KOPT-K1 (cell line): ENCODE measurements around the gene SLC2A4RG.
A peak's percentile ranks its signal among the peaks of the same experiment; 100 is the strongest.

Experiments used
- H3K27ac ChIP-seq: fragments of 200-600 bp; sonication (generic); 2 replicates; pipeline ENCODE4 v1.5.1; 2016; ENCODE audit warnings: antibody characterized with exemption, mild to moderate bottlenecking, low read depth, low read length; ENCODE audit not compliant: poor library complexity, severe bottlenecking
- H3K36me3 ChIP-seq: fragments of 200-600 bp; sonication (generic); 2 replicates; pipeline ENCODE4 v1.5.1; 2017; ENCODE audit warnings: antibody characterized with exemption, mild to moderate bottlenecking, low read length, moderate library complexity; ENCODE audit not compliant: insufficient read depth
- H3K9me3 ChIP-seq: fragments of 200-600 bp; sonication (generic); 2 replicates; pipeline ENCODE4 v1.5.1; 2017; ENCODE audit warnings: antibody characterized with exemption, low read length, mild to moderate bottlenecking; ENCODE audit not compliant: insufficient read depth, poor library complexity, severe bottlenecking

SLC2A4RG gene

GRCh38 chr20:63731410-63731809, 8.2 kb upstream of the SLC2A4RG start:
- H3K36me3 ChIP-seq, result peaks cover 41% of the 10 kb centered on the region
- no peaks in the 10 kb centered on the region for H3K9me3 ChIP-seq
- peak overlapping the region; percentile 92 for H3K27ac ChIP-seq

DNA sequence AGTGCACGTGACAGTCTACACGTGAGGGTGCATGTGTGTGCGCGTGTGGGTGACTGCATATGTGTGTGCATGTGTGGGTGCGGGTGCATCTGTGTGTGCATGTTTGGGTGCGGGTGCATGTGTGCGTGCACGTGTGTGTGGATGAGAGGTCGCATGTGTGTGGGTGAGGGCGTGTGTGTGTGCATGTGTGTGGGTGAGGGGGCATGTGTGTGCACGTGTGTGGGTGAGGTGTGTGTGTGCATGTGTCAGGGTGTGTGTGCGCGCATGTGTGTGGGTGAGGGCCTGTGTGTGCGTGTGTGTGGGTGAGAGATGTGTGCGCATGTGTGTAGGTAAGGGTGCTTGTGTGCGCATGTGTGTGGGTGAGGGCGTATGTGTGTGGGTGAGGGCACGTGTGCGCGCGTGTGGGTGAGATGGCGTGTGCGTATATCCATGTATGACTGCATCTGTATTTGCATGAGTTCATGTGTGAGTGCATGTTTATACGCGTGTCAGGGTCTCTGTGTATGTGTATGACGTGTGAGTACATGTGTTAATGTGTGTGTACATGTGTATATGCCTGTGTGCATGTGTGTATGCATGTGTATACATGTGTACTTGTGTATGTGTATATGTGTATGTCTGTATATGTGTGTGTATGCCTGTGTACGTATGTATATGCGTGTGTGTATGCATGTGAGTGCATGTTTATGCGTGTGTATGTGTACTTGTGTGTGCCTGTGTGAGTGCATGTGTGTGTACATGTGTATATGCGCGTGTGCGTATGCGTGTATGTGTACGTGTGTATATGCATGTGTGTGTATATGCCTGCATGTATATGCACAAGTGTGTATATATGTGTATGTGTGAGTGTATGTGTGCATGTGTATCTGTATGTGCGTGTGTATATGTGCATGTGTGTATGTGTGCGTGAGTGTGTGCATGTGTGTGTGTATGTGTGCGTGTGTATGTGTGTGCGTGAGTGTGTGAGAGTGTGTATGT, 7.2 kb upstream of the SLC2A4RG start:
- Histone ChIP-seq H3K36me3 (peaks cover 34% of the 10 kb centered on the region), H3K27ac (peak overlapping the region; percentile 92), H3K9me3 (no peaks in the 10 kb centered on the region)

DNA sequence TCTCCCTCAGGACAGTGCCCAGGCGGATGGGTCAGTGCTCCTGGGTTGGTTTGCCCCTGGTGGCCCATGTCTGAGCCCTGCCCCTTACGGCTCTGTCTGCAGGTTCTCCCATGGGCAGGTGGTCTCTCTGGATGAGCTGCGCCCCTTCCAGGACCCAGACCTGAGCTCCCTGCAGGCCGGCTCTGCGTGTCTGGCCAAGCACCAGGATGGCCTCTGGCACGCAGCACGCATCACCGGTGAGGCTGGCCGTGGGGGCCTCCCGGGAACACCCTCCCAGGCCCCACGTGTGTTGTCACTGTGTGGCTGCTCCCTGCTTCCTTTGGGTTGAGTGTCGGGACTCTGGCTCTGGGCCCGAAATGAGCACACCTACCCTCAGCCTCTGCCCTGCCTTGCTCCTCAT, 6.5 kb upstream of the SLC2A4RG start:
- Histone ChIP-seq H3K9me3 (no peaks in the 10 kb centered on the region), H3K27ac (peak overlapping the region; percentile 32), H3K36me3 (peaks cover 34% of the 10 kb centered on the region)

DNA sequence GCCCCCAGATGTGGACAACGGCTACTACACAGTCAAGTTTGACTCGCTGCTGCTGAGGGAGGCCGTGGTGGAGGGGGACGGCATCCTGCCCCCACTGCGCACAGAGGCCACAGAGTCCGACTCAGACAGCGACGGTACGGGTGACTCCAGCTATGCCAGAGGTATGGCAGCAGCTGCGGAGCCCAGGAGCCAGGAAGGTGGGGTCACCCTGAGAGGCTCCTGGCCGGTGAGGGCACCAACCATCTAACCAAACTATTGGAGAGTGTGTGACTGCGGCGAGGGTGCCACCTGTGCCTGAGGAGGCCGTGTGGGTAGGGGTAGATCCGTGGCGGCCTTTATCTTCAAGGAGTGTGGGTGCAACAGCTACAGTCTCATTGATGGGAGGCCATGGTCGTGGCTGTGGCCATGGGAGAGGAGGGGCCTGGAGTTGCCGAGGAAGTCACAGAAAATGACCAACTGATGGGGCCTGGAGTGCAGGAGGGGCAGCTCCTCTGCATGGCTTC, 5.9 kb upstream of the SLC2A4RG start:
- Histone ChIP-seq H3K36me3 (peaks cover 36% of the 10 kb centered on the region), H3K27ac (peak overlapping the region; percentile 32)

DNA sequence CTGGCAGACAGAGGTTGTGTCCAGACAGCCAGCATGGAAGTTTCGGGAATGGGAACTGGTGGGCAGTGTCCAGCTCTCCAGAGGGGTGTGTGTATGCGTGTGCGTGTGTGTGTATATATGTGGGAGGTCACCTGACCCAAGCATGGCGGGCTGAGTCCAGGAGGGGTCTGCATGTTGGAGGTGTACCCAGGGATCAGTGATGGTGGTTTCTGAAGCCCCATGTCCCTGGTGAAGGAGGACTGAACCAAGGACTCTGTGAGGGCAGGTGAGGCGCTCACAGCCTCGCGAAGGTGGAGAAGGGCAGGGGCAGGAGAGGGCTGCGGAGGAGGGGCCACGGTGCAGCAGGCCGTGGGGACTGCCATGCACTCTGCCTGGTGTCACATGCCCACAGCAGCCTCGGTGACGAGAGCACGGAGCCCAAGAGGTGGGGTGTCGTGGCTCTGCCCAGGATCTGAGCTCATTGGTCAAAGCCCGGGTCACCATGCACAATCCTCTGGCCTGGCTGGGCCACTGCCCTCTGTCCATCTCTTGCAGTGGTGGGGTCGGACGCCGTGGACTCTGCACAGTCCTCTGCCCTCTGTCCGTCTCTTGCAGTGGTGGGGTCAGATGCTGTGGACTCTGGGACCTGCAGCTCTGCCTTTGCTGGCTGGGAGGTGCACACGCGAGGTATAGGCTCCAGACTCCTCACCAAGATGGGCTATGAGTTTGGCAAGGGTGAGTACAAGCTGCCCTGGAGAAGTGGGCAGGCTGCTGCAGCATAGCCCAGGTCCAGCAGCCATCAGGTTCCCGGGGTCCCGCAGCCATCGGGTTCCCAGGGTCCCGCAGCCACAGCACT, 5.2 kb upstream of the SLC2A4RG start:
- peak overlapping the region; percentile 32 for H3K27ac ChIP-seq
- no peaks in the 10 kb centered on the region for H3K9me3 ChIP-seq
- peaks cover 37% of the 10 kb centered on the region for H3K36me3 ChIP-seq

More for the DNA sequence above, 5.9 kb upstream of the SLC2A4RG start:
- H3K9me3 ChIP-seq, result no peaks in the 10 kb centered on the region

- Histone ChIP-seq H3K9me3 (no peaks in the 10 kb centered on the region), H3K36me3 (peaks cover 32% of the 10 kb centered on the region), H3K27ac (peak overlapping the region; percentile 89)
These were observed 4.4 kb upstream of the SLC2A4RG start for GRCh38 chr20:63734946-63735858.

- H3K27ac ChIP-seq, result peak within 1 kb of the TSS; percentile 89
- peaks cover 32% of the 10 kb centered on the region for H3K36me3 ChIP-seq
- H3K9me3 ChIP-seq, result no peaks in the 10 kb centered on the region
These were observed 3.5 kb upstream of the SLC2A4RG start, which contains the start of gene LIME1 for GRCh38 chr20:63735859-63736718. LIME1 (plus strand) TSS chr20:63736664; CDS start chr20:63737550, 886 bp downstream.

DNA sequence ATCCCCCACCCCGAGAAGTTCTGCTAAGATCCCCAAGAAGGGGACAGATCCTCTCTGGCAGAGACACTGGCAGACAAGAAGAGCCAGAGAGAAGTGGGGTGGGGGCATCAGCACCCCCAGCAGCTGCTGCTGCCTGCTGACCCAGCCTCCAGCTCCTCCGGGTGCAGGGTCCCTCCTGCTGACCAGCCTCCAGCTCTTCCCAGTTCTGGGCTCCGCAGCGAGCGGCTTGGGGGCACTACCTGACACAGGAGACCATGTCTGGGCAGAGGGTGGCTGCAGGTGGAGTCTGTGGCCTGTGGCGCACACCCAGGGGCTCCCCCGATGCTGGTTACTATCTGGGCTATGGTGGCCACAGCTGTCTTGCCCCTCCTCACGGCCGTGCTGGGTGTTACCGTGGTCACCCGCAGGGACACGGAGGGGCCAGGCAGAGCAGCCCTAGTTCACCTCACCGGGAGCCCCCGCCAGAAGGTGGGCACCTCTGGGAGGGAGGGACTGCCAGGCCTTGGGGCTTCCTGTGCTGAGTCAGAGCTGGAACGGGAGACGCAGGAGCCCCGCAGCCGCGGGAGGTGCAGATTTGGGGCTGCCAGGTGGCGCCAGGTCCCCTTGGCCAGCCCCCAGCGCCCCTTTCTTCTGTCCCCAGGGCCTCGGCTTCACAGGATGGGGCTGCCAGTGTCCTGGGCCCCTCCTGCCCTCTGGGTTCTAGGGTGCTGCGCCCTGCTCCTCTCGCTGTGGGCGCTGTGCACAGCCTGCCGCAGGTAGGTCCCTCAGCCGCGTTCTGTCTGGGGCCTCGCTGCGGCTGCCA, 2.5 kb upstream of the SLC2A4RG start:
- peaks cover 34% of the 10 kb centered on the region for H3K36me3 ChIP-seq
- peak overlapping the region; percentile 89 for H3K27ac ChIP-seq
- no peaks in the 10 kb centered on the region for H3K9me3 ChIP-seq

DNA sequence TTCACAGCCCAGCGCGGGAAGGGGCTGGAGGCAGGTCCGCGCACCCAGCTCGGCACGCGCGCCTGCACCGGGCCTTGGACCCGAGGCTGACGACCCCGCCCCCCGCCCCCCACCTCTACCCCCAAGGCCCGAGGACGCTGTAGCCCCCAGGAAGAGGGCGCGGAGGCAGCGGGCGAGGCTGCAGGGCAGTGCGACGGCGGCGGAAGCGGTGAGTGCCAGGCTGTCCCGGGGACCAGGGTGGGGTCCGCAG, 2.0 kb upstream of the SLC2A4RG start:
- H3K36me3 ChIP-seq, result peaks cover 36% of the 10 kb centered on the region
- H3K27ac ChIP-seq, result peak overlapping the region; percentile 89
- no peaks in the 10 kb centered on the region for H3K9me3 ChIP-seq

GRCh38 chr20:63737945-63738686, 1.5 kb upstream of the SLC2A4RG start:
- peaks cover 36% of the 10 kb centered on the region for H3K36me3 ChIP-seq

GRCh38 chr20:63738687-63739129, 868 bp upstream of the SLC2A4RG start:
- no peaks in the 10 kb centered on the region for H3K9me3 ChIP-seq
- H3K27ac ChIP-seq, result no peak overlapping the region
- H3K36me3 ChIP-seq, result peaks cover 32% of the 10 kb centered on the region

More at GRCh38 chr20:63737945-63738686, 1.5 kb upstream of the SLC2A4RG start:
- no peaks in the 10 kb centered on the region for H3K9me3 ChIP-seq
- H3K27ac ChIP-seq, result peak overlapping the region; percentile 89

DNA sequence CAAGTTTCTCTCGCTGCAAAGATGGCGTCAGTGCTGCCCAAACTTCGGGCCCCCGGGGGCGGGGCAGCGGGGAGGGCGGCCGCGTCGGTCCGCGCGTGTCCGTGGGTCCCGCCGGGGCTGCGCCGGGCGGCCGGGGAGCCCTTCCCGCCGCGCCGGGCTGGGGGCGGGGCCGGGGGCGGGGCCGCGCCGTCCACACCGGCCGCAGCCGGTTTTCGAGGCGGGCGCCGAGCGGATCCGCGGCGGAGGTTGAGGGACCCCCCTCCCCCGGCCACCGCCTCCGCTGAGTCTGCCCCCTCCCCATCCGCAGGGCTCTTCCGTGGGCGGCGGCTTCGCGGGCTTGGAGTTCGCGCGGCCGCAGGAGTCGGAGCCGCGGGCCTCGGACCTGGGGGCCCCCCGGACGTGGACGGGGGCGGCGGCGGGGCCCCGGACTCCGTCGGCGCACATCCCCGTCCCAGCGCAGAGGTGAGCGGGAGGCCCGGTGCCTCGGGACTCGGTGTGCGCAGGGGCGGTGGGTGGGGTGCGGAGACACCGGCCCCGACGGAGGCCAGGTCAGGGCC, 572 bp downstream of the SLC2A4RG start:
- Histone ChIP-seq H3K9me3 (no peaks in the 10 kb centered on the region), H3K27ac (no peak overlapping the region), H3K36me3 (peaks cover 18% of the 10 kb centered on the region)
